Smooth muscle cell (in vitro differentiated cells): ENCODE data around the gene PDIA5. TPM values are rescaled to one million over a fixed set of nuclear protein-coding genes. Genes with fewer than 3 reads are reported as not detected.

ENCODE experiments used
- DNase-seq: peaks from one replicate; lab custom pipeline; 2025; ENCODE audit not compliant: unreplicated experiment; lab: John Stamatoyannopoulos, UW
- H2AFZ ChIP-seq: fragments of 200-600 bp; sonication (generic); 2 replicates; pipeline ENCODE4 v1.6.0; 2016; ENCODE audit warnings: antibody characterized with exemption, low read depth, mild to moderate bottlenecking
- H3F3A ChIP-seq: fragments of 200-600 bp; sonication (generic); 2 replicates; pipeline ENCODE4 v1.6.0; 2017; ENCODE audit warnings: antibody characterized with exemption, low read depth
- H3K27ac ChIP-seq: fragments of 200-600 bp; sonication (generic); 2 replicates; pipeline ENCODE4 v1.5.1; 2016; ENCODE audit warnings: low read depth, mild to moderate bottlenecking
- H3K27me3 ChIP-seq: fragments of 200-600 bp; sonication (generic); 2 replicates; pipeline ENCODE4 v1.6.1; 2016; ENCODE audit warnings: low read depth, mild to moderate bottlenecking
- H3K36me3 ChIP-seq: fragments of 200-600 bp; sonication (generic); 2 replicates; pipeline ENCODE4 v1.5.1; 2016; ENCODE audit warnings: low read depth
- H3K4me1 ChIP-seq: fragments of 200-600 bp; sonication (generic); 2 replicates; pipeline ENCODE4 v1.5.1; 2016; ENCODE audit warnings: low read depth
- H3K4me2 ChIP-seq: fragments of 200-600 bp; sonication (generic); 2 replicates; pipeline ENCODE4 v1.6.0; 2016; ENCODE audit warnings: mild to moderate bottlenecking
- H3K4me3 ChIP-seq: fragments of 200-600 bp; sonication (generic); 2 replicates; pipeline ENCODE4 v1.5.1; 2016; ENCODE audit warnings: mild to moderate bottlenecking
- H3K79me2 ChIP-seq: fragments of 200-600 bp; sonication (generic); 2 replicates; pipeline ENCODE4 v1.6.0; 2016; ENCODE audit warnings: low read depth, mild to moderate bottlenecking
- H3K9ac ChIP-seq: fragments of 200-600 bp; sonication (generic); 2 replicates; pipeline ENCODE4 v1.6.0; 2016; ENCODE audit warnings: low read depth
- H3K9me3 ChIP-seq: fragments of 200-600 bp; sonication (generic); replicated peaks from 2 replicates; pipeline ENCODE4 v1.5.1; 2016; ENCODE audit warnings: low read depth
- H4K20me1 ChIP-seq: fragments of 200-600 bp; sonication (generic); 2 replicates; pipeline ENCODE4 v1.6.0; 2016; ENCODE audit warnings: low read depth
- CTCF ChIP-seq: fragments of 200-600 bp; sonication (generic); IDR thresholded peaks from 2 replicates; pipeline ENCODE4 v1.5.1; 2017; ENCODE audit warnings: borderline replicate concordance, mild to moderate bottlenecking, antibody characterized with exemption; ENCODE audit not compliant: insufficient read depth, poor library complexity, severe bottlenecking
- WGBS: methylation state at CpG from one replicate; pipeline ENCODE4 v1.1.7; 2016; ENCODE audit warnings: low lambda C conversion rate; 5-methylcytosine and 5-hydroxymethylcytosine counted together
- polyA plus RNA-seq: library from polyadenylated mRNA; unstranded; fragments of >200 nt; fragmentation: Nextera tagmentation; extraction: Ambion mirVana; gene quantifications from 2 replicates; pipeline ENCODE4 v1.2.1, GENCODE V29; 2016
- total RNA-seq: library from RNA; depleted of rRNA; stranded (reverse); fragments of >200 nt; gene quantifications from 2 replicates; pipeline ENCODE4 v1.2.3, GENCODE V29; 2014

PDIA5 gene
- total and polyA plus RNA-seq, 2 experiments from 2014 or later: 65.4 to 102 TPM

GRCh38 chr3:123037015-123037375 is 29.8 kb upstream of the PDIA5 start:
- TF ChIP-seq CTCF: no peak
- Histone ChIP-seq H3K4me2 (no peak overlapping the region), H3K36me3 (no peaks in the 10 kb centered on the region), H2AFZ (no peak overlapping the region), H3K27me3 (no peaks in the 10 kb centered on the region), H3F3A (no peaks in the 10 kb centered on the region), H4K20me1 (no peaks in the 10 kb centered on the region), H3K4me1 (no peaks in the 10 kb centered on the region), H3K9me3 (no peaks in the 10 kb centered on the region), H3K9ac (no peak overlapping the region), H3K27ac (no peak overlapping the region), H3K79me2 (no peaks in the 10 kb centered on the region), H3K4me3 (no peak overlapping the region)
- 93% methylated on average over 5 of the region's 5 CpGs for WGBS
- DNase-seq: no peak

GRCh38 chr3:123038751-123039150 is 28.1 kb upstream of the PDIA5 start:
- H3K9me3 ChIP-seq: no peaks in the 10 kb centered on the region
- no peaks in the 10 kb centered on the region for H3K27me3 ChIP-seq
- H3K4me3 ChIP-seq: no peak overlapping the region
- H3K4me2 ChIP-seq: no peak overlapping the region
- TF ChIP-seq CTCF: no peak
- H3F3A ChIP-seq: no peaks in the 10 kb centered on the region
- H3K36me3 ChIP-seq: no peaks in the 10 kb centered on the region
- H4K20me1 ChIP-seq: no peaks in the 10 kb centered on the region
- DNase-seq: no peak
- no peak overlapping the region for H2AFZ ChIP-seq
- no peaks in the 10 kb centered on the region for H3K4me1 ChIP-seq
- H3K9ac ChIP-seq: no peak overlapping the region
- no peaks in the 10 kb centered on the region for H3K79me2 ChIP-seq
- H3K27ac ChIP-seq: no peak overlapping the region

- no peak for DNase-seq
- H3K36me3 ChIP-seq: no peaks in the 10 kb centered on the region
- no peak overlapping the region for H2AFZ ChIP-seq
- H3K27me3 ChIP-seq: no peaks in the 10 kb centered on the region
- no peak overlapping the region for H3K9ac ChIP-seq
- no peaks in the 10 kb centered on the region for H3K79me2 ChIP-seq
- H3K4me2 ChIP-seq: no peak overlapping the region
- H3F3A ChIP-seq: no peaks in the 10 kb centered on the region
- H4K20me1 ChIP-seq: no peaks in the 10 kb centered on the region
- WGBS: 86% methylated on average over 3 of the region's 3 CpGs
- TF ChIP-seq CTCF: no peak
- H3K27ac ChIP-seq: no peak overlapping the region
- H3K4me3 ChIP-seq: no peak overlapping the region
- H3K4me1 ChIP-seq: no peaks in the 10 kb centered on the region
- H3K9me3 ChIP-seq: no peaks in the 10 kb centered on the region
Observed at GRCh38 chr3:123039178-123039577, 27.6 kb upstream of the PDIA5 start.

- no peak for TF ChIP-seq CTCF
- H3K27me3 ChIP-seq: no peaks in the 10 kb centered on the region
- no peaks in the 10 kb centered on the region for H3K79me2 ChIP-seq
- H4K20me1 ChIP-seq: no peaks in the 10 kb centered on the region
- no peaks in the 10 kb centered on the region for H3K4me1 ChIP-seq
- WGBS: 91% methylated on average over 6 of the region's 6 CpGs
- no peaks in the 10 kb centered on the region for H3F3A ChIP-seq
- H2AFZ ChIP-seq: no peak overlapping the region
- DNase-seq: no peak
- H3K4me2 ChIP-seq: no peak overlapping the region
- H3K9me3 ChIP-seq: no peaks in the 10 kb centered on the region
- no peak overlapping the region for H3K9ac ChIP-seq
- H3K27ac ChIP-seq: no peak overlapping the region
- no peaks in the 10 kb centered on the region for H3K36me3 ChIP-seq
- no peak overlapping the region for H3K4me3 ChIP-seq
Observed at GRCh38 chr3:123042413-123042812, 24.4 kb upstream of the PDIA5 start.
